ENCODE data around the gene SERBP1.

The SERBP1 gene

DNA sequence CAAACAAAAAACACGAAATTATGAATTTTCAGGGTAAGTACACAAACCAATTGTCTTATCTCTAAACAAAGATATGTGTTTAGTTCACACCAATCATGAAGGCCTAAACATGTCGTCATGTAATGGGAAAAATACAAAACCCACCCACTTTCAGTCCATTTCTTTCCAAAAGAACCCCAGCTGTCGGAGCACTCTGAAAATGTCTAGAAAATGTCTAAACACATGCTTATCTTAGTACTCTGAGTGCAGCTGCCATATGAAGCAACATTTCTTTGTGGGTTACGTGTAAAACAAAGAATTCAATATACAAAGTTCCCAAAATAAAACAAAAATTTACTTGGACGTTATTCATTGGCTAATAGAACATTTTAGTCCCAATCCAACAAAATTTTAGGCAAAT lies 22.7 kb downstream of the SERBP1 start:
- no peak for DNase-seq (ENCODE audit: low spot score)

DNA sequence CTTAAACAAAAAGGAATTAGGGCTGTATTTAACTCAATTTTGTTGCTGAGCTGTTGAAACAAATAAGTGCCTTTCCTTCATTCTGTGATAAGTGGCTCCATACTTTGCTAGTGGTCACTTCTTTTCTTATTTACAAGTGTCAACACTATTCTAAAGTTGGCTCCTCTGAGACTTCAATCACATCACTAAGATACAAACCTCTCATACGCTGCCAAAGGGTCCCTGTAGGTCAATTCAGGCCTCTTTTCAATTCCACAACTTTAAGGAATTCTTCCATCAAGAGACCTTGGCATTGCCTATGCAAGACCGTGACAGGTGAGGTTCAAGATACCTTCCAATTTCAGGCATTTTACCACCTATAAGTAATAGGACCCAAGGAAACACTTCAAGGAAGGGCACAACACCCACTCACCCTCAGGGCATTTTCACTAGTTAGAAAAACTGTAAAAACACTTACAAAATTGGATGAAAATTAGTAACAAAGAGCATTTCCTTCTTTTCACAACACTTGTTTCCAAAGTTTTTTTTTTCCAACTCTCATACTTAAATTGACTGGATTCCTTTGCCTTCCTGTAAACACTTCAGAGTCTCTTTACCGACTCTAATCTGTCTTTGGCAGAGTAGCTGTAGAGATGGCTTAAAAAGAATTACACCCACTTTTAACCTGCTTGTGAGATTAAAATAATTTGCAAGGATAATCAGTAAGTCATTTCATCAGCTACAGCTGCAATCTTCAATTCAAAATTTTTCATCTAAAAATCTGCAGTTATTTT lies 24.5 kb downstream of the SERBP1 start:
- DNase-seq (ENCODE audit: low spot score), result no peak

DNA sequence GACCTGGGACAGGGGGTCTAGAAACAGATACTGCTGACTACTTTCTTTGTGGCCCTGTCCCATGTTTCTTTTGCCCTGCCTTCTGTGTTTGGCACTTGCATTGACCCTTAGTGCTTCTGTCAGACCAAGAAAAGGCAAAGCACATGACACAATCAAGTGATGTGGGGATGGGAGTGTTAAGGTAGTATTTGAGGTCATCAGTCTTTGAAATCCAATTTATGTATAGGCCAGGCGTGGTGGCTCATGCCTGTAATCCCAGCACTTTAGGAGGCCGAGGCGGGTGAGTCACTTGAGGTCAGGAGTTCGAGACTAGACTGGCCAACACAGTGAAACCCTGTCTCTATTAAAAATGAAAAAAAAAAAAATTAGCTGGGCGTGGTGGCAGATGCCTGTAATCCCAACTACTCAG lies 26.0 kb downstream of the SERBP1 start:
- no peak for DNase-seq (ENCODE audit: low spot score)

DNA sequence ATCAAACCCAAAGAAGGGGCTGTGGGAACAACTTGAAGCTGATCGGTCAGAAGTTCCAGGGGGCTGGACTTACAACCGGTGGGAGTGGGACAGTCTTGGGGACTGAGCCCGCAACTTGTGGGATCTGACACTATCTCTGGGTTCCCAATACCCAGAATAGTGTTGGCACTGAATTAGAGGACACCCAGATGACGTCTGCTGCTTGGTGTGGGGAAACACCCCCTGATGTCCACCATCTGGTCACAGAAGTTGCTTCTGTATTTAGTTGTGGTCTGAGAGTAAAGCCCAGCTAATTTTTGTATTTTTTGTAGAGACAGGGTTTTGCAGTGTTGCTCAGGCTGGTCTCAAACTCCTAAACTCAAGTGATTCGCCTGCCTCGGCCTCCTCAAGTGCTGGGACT lies 28.8 kb downstream of the SERBP1 start:
- DNase-seq (ENCODE audit: low spot score), result no peak

DNA sequence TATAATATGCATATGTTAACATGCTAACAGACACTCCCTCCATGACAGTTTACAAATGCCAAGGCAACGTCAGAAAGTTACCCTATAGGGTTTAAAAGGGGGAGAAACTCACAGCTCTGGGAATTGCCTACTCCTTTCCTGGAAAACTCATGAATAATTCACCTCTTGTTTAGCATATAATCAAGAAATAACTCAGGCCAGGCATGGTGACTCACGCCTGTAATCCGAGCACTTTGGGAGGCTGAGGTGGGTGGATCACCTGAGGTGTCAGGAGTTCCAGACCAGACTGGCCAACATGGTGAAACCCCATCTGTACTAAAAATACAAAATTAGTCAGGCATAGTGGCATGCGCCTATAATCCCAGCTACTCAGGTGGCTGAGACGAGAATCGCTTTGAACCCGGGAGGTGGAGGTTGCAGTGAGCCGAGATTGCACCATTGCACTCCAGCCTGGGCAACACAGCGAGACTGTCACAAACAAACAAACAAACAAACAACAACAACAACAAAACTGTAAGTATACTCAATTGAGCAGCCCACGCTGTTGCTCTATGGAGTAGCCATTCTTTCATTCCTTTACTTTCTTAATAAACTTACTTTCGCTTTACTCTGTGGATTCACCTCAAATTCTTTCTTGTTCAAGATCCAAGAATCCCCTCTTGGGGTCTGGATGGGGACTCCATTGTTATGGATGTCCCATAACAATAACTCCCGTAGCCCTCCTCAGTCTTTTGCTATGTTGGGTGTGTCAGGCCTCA lies 30.0 kb downstream of the SERBP1 start:
- peak; percentile 28 for DNase-seq (ENCODE audit: low spot score)

DNA sequence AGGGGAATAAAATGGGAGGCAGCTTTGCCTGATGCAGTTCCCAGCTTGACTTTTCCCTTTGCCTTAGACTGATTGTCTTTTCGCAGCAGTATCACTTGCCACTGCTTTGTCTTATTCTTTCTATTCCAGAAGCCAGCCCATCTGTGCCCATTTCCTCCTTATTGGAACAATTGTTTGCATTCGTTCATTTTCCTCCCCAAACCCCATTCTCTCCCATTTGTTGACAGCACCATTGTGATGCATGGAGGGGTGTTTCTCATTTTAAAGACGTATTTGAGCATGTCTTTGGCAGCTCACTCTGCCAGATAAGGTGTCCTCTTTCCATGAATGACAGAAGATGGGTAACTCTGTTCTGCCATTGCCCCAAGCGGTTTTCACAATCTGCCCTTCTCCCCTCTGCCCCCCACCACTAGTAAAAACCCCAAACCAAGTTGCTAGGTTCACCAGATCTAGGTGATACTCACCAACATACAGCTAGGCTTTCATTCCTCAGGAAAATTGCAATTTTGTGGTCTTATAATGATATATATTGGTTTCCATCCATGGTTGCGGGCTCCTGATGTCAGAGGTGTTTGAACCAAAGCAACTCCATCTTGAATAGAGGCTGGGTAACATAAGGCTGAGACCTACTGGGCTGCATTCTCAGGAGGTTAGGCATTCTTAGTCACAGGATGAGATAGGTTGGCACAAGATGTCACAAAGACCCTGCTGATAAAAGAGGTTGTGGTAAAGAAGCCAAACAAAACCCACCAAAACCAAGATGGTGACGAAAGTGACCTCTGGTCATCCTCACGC lies 30.8 kb downstream of the SERBP1 start:
- DNase-seq (ENCODE audit: low spot score), result no peak

DNA sequence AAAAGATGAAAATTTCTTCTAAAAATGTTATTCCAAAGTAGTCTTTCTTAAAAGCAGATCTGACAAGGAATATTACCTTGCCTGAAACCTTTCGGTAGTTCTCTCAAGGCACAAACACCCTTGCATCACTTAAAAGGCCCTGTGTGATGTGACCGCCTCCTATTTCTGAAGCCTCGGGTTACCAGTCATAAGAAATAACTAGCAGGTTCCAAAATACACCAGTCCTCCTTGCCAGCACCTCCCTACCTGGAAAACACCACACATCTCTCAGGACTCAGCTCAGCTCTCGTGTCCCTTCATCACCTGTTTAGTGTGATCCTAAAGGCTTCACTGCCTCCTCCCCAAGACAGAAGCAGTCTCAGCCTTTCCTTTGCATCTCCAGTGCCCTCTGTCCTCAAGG lies 35.7 kb downstream of the SERBP1 start:
- DNase-seq (ENCODE audit: low spot score), result no peak

DNA sequence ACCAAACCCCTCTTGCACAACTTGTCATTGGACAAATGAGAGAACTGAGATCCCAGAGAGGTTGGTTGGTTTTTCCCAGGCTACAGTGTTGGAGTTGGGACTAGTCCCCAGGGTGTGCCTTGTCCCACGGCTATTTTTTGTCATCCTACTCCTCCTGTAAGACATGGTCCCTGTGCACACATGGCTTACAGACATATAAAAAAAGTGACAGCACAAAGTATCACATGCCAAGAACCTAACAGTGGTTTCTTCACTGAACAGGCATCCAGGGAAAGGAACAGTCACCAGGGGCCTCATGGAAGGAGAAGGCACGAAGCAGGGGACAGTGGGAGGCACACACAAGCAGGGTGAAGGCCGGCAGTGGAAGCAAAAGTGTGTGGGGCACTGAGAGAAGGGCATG lies 36.5 kb downstream of the SERBP1 start:
- DNase-seq (ENCODE audit: low spot score), result no peak

DNA sequence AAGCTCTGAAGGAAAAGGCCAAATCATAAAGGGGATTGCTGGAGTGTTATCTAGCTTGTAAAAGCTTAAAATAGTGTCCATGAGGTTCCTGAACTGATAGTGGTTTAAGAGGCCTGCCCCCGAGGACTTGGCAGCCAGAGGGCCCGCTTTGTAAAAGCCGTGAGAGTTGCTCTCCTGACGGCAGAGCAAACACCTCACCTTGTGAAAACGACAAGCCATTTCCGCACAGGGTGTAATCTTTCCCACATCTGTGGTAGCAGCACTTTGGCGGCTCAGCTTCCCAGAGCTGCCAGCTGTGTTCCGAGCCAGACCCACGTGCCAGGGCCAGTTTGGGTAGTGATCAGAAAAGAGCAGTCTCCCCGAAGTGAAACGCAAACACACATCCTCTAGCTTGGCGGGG lies 37.0 kb downstream of the SERBP1 start:
- DNase-seq (ENCODE audit: low spot score), result no peak

DNA sequence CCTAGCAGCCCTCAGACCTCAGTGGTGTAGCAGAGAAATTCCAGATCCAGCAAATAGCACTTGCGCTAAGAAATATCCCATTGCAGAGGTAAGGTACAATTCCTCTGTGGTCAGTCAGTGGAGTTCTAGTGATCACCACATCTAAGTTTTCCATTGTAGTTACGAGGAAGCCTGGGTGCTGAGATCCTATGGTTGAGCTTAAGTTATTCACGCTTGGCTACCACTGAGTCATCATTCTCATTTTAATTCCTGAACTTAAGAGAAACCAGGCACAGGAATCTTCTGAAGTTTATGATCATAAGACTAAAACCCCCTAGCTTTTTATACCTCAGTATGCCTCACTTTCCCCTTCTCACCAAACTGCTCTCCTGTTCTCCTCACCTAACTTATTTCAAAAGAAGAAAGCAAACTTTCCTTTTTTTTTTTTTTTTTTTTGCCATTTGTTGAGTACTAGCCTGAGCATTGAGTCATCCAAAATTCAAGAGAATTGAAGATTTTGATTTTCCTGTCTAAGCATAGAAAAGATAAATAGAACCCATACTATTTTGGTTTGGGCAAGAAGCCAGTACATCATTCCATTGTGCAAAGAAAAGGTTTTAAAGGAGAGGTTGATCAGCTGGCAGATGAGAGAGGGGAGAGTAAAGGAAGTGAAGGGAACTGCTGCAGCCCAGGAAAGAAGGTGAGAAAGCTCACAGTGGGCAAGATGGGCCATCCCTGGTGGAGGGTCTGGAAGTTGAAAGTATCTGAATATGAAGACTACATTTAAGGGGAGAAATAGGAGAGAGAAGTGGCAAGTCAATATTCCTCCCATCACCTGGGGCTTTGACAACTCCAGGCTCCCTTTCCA lies 39.9 kb downstream of the SERBP1 start:
- DNase-seq (ENCODE audit: low spot score), result no peak

DNA sequence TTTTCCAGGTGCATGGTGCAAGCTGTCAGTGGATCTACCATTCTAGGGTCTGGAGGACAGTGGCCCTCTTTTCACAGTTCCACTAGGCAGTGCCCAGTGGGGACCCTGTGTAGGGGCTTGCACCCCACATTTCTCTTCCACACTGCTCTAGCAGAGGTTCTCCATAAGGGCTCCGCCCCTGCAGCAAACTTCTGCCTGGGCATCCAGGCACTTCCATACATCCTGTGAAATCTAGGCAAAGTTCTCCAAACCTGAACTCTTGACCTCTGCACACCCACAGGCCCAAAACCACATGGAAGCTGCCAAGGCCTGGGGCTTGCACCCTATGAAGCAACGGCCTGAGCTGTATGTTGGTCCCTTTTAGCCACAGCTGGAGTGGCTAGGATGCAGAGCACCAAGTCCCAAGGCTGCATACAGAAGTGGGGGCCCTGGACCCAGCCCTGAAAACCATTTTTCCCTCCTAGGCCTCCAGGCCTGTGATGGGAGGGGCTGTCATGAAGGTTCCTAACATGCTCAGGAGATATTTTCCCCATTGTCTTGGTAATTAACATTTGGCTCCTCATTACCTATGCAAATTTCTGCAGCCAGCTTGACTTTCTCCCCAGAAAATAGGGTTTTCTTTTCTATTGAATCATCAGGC lies 46.1 kb downstream of the SERBP1 start:
- no peak for DNase-seq (ENCODE audit: low spot score)

DNA sequence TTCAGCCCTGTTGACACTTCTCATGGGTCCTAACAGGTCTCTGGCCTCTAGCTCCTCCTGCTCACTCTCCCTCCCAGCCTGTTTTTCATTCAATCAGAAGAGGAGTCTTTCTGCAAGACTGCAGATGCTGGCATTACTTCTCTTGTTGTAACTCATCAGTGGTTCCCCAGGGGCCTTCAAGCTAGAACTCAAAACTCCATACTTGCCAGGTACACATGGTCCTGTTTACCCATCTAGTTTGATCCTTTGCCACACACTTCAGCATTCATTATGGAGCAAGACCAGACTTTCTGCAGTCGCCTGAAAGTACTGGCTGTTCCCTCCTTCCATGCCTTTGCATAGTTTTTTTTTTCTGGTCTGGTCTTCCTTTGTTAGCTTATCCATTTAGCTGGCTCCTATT lies 47.9 kb downstream of the SERBP1 start:
- no peak for DNase-seq (ENCODE audit: low spot score)

DNA sequence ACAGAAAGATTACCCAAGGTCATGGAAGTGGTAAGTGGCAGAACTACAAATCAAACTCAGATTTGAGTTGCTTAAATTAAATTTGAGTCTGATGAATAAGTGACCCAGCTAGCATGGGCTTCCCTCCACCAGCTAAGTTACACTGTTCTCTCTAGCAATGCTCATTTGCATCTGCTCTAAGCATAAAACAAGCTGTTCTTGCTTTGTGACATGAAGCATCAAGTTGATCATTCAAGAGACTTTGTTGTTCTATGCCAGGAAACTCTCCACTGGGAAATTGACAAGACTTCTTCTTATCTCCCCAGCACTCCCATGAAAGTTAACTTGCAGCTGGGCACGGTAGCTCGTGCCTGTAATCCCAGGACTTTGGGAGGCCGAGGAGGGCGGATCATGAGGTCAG lies 49.0 kb downstream of the SERBP1 start:
- no peak for DNase-seq (ENCODE audit: low spot score)

DNA sequence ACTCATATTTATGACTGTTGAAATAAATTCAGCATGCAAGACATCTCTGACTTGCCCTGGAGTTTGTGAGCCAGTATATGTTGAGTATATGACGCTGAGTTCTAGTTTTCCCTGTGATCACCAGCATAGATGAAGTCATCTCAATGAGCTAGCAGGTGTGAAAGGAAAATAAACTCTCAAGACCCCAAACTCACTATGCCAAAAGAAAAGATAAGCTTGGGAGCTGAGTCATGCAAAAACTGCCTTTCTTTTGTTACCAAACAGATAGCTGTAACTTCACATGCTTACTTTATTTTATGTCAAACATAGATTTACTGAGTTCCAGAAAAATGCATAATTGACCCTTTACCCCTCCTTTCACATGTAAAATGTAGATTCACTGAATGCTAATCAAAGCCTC lies 52.9 kb downstream of the SERBP1 start:
- DNase-seq (ENCODE audit: low spot score), result no peak

DNA sequence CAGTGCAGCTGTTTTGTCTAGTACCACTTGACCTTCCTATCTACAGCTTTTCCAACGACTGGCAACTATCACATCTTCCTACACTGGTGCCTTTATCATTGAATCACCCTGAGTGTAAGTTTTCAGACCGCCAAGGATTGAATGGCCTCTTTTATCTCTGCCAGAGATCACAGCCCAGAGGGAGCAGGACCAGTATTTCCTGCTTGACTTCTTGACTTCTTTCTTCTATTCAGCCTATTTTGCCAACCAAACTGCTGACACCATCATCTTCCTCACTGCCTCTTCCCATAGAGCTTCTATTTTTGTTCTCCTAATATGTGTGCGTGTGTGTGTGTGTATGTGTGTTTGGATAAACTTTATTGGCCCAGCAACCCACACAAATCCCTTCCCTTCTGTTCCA lies 53.8 kb downstream of the SERBP1 start:
- DNase-seq (ENCODE audit: low spot score), result no peak

DNA sequence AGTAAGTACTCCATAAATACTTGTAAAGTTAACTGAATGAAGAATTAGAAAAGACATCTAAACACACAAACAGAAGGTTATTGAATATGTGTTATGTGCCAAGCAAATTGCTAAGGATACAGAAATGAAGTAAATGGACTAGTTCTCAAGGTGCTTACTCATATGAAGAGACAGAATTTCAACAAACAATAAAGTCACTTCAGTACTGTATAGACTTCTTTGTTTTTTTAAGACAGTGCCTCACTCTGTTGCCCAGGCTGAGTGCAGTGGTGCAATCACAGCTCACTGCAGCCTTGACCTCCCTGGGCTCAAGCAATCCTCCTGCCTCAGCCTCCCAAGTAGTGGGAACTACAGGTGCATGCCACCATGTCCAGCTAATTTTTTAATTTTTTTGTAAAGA lies 57.3 kb downstream of the SERBP1 start:
- DNase-seq (ENCODE audit: low spot score), result no peak

DNA sequence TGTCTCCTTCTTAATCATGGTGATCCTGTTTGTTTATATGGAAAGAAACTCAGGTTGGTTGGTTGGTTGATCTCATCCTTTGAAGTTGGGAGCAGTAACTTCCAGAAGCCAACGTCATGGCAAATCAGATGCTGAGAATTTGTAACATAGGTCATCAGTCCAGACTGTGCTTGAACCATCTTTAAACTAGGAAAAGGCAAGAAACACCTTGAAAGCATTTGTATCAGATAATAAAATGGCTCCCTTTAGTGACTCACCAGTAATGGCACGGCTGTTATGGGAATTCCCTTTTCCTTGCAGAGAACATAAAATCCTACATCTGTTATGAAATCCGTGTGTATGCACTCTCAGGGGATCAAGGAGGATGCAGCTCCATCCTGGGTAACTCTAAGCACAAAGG lies 58.1 kb downstream of the SERBP1 start:
- no peak for DNase-seq (ENCODE audit: low spot score)

DNA sequence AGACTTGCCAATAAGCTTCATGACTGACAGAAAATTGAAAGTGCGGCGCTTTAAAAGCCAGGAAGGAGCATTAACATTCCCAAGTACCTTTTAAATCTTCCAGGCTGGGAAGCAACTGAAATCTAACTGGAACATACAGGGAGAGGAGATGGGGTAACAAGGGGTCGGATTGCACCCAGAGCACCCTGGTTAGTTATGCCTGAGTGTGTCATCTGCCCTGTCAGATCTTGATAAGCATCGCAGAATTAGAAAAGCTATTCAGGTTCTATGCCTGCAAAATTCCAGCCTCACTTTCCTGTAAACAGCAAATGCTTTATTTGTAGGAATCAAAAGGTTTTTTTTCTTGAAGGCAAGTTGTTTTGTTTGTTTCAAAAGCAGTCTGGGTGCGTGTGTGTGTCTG lies 58.5 kb downstream of the SERBP1 start:
- no peak for DNase-seq (ENCODE audit: low spot score)

DNA sequence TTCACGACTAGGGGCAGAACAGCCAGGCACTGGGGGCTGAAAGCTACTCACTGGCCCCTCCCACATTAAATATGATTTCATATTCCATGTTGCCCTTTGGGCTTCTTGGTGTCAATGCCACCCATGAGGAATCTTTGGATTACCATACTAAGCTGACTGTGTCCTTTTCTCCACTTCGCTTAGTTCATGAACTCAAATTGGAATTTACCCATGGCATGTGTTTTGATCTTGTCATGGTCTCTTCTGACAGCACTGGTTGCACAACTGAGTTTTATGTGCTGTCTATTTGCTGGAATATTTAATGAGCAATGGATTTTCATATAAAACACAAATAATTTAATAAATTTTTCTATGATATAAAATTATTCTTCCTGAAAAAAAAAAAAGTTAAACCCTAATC lies 59.2 kb downstream of the SERBP1 start:
- no peak for DNase-seq (ENCODE audit: low spot score)

DNA sequence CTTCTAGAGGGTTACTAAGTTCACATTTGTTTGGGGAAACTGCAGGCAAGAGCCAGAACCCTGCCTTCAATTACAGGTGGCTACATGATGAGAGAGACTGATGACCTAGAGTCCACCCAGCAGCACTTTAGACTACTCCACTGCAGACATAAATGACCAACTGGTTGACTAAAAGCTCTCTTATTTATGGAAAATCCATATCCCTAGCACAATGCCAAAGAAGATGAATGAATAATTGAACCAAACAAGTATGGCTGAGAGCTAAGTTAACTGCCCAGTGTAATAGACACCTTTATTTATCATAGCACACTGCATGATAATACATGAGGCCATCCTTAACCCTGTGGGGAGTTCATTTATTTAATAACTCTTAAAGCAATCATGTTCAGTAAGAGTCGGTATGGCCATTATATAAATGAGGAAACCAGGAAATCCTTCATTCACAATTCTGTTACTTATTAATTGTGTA lies 62.1 kb downstream of the SERBP1 start:
- no peak for DNase-seq (ENCODE audit: low spot score)

DNA sequence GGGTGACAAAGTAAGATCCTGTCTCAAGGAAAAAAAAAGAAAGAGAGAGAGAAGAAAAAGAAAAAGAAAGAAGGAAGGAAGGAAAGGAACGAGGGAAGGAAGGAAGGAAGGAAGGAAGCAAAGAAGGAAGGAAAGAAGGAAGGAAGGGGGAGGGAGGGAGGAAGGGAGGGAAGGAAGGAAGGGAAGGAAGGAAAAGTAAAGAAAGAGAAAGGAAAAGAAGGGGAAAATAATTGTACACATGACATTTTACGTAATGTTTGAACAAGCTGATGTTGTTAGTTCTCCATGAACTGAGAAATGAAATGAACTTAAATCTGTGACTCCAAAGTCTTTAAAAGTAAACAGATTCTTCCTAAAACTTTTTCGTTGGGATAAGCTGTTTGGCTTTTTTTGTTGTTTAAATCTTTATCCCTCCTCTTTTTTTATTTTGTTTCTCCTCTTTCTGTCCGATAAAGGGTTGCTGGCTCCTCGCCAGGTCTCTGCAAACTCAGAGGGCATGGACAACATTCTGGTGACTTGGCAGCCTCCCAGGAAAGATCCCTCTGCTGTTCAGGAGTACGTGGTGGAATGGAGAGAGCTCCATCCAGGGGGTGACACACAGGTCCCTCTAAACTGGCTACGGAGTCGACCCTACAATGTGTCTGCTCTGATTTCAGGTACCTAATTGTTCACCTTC lies 62.7 kb downstream of the SERBP1 start:
- no peak for DNase-seq (ENCODE audit: low spot score)

All from activated CD4-positive, alpha-beta T cell treated with anti-CD3 and anti-CD28 coated beads, Interleukin-2, Interleukin-4, amounts not matched to agents 100 ng/mL and 50 ng/mL, durations not matched to agents 16 hours and 8 hours (primary cell).